IPS-NIHi7 (cell line): ENCODE results near the gene PEX7.
"Not testable (repeated sequence)": the region's sequence is repeated elsewhere in the genome, so short reads cannot be mapped to it uniquely, and the experiment has no call there.

Source experiments
- DNase-seq: peaks from one replicate; pipeline ENCODE4 v3.0.0; 2012; ENCODE audit warnings: mixed read lengths; ENCODE audit errors: extremely low spot score

The PEX7 gene, protein sequence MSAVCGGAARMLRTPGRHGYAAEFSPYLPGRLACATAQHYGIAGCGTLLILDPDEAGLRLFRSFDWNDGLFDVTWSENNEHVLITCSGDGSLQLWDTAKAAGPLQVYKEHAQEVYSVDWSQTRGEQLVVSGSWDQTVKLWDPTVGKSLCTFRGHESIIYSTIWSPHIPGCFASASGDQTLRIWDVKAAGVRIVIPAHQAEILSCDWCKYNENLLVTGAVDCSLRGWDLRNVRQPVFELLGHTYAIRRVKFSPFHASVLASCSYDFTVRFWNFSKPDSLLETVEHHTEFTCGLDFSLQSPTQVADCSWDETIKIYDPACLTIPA

DNA sequence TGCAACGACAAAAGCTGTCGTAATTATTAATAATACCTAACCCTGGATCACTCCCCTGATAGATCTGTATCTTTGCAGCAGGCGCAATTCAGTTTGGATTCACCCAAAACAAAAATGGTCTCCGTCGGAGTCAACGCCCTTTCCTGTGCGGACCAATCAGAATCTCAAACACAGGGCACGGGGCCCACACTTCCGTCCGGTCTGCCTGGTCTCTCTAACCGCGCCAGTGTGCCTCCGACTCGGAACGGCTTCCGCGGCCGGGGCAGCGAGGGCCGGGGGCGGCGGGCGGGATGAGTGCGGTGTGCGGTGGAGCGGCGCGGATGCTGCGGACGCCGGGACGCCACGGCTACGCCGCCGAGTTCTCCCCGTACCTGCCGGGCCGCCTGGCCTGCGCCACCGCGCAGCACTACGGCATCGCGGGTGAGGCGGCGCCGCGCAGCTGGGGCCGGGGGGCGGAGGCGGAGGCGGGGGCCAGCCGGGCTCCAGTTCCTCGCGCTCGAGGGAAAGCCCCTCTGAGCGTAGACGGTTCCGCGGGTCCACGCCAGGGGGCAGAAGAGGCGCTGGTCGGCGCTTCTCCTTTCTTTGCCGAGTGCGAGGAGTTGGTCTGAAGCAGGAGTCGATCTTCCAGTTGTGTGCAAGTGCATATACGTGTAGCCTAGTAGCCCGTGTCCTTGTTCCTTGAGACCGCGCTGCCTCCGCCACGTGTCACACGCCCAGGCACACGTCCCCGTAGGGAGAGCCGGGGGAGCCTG is at the start of gene PEX7:
TSS of gene PEX7 (plus strand) at position 217 of the 752 bp plus-strand sequence. CDS start at position 291, 74 bp downstream.
- DNase-seq = peak; percentile 91

DNA sequence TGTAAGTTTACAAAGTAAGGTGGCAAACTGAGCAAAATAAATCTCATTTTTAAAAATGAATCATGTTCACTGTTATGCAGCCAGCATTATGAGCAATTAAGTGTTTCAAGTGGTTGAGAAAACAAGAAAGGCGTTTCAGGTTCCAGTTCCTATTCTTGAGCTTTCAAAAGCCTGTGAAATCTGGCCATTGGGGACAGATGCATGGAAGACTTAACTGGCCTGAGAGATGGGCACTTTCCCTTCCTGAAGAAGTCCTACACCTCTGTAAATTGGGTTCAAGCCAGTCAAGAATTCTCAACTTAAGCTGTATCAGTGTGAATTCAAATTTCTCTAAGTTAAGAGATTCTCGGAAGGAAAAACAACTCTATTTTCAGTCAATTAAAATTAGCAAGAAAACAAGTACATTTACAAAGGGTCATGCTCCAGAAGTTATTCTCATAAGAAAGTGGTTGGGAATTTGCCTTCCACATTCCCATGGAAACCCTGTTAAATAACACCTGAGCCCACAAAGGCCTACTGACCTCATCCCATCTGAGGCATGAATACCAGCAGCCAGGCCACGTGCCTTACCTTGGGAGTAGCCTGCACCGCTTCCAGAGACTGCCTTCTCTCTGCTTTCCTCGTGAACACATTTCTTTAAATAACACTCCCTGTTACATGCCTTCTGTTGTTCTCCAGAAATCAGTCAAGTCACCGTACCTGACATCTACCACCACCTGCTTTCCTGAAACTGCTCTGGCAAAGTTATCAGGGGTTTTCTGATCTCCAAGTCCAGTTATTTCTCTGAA is 49.5 kb upstream of the PEX7 start:
- DNase-seq = peak; percentile 51

DNA sequence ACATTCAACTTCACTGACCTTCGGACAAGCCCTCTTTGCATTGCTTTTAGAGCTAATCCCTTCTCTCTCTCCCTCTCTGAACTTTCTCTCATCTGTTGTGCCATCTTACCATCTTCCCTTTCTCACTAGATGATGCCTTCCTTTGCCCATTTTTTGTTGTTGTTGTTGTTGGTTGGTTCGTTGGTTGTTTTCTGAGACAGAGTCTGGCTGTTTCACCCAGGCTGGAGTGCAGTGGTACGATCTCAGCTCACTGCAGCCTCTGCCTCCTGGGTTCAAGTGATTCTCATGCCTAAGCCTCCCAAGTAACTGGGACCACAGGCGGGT is 49.0 kb upstream of the PEX7 start:
- no peak for DNase-seq

DNA sequence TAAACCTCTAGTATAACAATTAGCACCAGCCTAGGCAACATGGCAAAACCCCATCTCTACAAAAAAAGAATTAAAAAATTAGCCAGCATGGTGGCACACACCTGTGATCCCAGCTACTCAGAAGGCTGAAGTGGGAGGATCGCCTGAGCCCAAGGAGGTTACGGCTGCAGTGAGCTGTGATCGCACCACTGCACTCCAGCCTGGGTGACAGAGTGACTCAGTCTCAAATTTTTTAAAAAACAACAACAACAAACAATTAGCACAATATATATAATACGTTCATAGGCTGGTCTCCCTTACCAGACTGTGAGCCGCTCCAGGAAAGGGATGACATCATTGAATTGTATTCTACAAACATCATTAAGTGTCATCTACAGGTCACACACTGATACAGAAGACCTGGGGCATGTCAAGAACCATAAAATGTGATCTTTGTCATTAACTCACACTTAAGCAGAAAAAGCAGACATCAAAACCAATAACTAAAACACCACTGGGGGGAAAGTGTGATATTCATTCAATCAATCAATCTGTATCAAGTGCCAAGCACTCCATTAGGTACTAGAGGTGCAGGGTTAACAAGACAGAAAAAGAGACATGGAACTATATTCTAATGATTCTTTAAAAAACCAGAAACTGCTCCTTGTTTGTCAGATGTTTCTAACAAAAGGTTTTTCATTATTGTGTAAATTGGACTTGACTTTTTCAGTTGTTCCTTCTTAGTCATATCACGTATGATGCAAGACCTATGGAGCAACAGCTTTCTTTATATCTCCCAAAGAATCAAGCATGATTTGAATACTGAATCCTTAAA is 48.0 kb upstream of the PEX7 start:
- no peak for DNase-seq

DNA sequence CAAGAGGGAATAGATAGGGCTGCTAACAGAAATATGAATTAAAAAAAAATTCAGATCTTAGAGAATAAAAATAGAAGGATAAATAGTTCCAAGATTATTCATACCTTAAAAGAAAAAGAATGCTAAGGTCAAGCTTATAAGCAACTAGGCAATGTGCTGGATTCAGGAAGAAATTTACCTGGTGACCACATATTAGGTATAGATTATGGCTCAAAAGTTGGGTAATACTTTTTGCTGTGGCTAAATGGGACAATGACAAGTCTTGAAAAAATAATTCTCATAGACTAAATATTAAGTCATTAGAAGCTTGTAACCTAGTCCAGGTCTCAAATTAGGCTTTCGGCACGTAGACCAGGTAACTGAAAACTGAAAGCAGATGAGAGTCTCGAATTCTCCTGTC is 47.3 kb upstream of the PEX7 start:
- no peak for DNase-seq

DNA sequence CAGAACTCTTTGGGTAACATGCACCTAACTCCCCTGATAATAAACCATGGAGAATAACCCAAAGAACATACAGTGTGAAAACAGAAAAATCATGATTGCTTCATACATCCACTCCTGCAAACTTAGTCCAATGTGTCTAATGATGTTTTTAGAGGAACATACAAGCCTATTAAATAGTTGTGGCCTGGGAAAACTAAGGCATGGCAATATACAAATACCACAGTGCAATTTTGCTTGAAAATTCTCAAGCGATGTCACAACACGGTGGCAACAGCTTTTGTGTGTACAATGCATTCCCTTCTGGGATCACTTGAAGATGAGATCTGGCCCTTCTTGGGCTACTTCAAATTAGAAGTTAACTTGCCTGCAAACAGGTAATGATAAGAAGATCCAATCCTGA is 46.8 kb upstream of the PEX7 start:
- no peak for DNase-seq

DNA sequence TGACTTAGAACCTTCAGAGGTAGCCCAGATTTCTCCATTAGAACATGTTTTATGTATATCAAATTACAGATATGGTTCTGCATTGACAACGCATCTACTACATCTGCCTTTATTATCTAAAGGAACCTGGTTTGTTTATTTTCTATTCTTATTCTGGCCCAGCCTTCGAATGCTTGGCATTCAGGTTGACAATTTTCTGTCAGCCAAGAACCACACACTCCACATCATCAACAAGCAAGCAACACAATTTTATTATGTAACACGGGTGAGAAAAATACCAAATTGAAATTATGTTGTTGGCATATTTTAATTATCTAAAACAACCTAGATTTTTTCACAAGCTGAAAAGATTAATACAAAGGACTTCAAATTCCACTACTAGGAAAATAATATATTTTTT is 44.7 kb upstream of the PEX7 start:
- no peak for DNase-seq

DNA sequence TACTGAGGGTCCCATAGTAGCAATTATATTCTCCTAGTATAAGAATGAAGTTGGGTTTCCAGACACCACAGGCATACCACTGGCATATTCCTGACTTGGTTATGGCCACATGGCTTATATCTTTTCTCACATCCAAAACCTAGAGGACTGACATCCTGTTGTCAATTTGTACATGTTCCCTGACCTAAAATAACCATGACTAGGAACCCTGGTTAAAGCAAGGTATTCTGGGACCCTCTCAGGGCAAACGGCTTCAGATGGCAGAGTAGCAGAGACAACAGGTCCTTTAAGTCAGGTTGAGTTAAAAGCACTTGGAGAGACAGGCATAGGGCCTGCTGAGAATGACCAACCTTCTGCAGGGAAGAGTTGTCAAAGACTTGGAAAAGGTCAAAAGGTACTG is 42.7 kb upstream of the PEX7 start:
- no peak for DNase-seq

DNA sequence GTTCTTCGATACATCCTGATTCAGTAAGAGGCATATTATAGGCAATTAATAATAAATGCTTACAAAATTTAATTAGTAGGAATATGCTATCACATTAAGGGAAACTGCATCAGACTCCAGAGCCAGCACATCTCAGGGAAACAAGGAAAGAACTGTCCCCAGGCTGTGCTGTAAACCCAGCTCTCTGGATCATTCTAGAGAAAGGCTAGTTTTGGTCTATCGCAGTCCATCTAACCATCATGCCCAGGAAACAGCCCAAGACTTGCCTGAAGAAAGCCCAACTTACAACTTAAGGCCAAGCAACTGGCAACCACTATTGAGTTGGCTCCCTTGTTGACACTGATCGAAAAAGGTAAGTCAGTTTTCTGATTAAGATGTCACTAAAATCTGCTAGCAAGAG is 41.4 kb upstream of the PEX7 start:
- no peak for DNase-seq

DNA sequence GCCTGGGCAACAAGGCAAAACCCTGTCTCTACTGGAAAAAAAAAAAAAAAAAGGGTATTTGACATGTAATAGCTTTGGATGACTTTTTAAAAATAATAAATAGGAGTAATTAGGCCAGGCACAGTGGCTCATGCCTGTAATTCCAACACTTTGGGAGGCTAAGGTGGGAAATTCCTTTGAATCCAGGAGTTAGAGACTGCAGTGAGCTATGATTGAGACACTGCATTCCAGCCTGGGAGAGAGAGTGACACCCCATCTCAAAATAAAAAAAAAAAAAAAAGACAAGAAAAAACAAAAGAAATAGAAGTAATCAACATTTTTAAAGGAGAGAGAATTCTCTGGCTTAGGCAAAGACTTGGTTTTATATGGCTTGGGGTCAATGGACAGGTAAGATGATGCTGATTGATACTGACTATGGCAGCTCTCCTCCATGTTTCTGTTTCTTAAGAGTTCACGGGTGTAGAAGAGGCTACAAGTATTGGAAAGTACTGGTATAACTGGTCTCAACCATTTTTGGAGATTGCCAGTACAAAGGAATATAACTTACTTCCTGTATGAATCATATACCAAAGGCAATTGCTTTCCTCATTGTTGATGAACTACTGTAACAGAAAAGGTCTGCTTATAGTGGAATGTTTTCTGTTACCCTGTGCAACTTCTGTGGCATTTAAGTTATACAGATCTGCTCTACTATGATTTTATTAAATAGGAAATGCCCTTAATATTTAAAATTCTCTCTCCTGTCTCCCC is 40.2 kb upstream of the PEX7 start:
- no peak for DNase-seq

DNA sequence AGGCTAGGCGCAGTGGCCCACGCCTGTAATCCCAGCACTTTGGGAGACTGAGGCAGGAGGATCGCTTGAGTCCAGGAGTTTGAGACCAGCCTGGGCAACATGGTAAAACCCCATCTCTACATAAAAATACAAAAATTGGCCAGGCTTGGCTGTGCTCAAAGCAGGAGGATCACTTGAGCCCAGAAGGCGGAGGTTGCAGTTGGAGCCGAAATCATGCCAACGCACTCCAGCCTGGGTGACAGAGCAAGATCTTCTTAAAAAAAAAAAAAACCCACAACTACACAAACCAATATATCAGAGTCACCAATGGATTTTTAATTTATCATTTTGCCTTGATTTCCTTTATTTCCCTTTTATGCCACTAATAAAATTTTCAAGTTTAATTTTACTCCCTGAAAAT is 39.4 kb upstream of the PEX7 start:
- no peak for DNase-seq

DNA sequence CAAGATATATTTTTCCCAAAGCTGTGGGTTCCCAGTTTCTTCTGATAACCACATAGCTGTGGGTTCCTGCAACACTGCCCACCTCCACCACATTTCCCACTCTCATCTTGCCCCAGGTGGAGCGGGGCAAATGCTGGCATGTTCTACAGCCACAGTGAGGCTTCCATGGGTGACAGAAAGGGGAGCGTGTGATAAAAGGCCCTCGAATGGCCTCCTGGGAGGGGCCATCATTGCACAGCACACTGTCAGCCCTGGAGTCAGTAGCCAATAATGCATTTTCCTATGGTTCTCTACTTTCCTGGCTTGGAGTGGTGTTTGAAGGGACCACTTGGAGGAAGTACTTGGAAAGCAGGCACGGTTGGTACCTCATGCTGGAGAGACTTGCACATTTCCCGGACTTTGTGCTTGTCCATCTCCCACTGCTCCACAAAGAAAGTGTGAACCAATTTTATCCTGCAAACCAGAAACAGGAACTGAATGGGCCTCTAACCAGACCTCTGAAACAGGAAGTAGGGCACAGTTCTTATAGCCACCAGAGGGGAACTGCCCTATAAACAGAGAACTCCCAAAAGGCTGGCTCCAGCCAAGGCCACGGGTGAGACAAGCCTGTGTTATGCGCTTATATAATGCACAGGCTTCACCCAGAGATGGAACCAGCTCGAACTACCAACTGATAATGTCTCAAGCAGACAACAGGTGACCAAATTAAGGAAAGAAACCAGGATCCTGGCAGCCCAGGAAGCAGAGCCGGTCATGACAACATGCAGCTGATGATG is 38.7 kb upstream of the PEX7 start:
- no peak for DNase-seq

DNA sequence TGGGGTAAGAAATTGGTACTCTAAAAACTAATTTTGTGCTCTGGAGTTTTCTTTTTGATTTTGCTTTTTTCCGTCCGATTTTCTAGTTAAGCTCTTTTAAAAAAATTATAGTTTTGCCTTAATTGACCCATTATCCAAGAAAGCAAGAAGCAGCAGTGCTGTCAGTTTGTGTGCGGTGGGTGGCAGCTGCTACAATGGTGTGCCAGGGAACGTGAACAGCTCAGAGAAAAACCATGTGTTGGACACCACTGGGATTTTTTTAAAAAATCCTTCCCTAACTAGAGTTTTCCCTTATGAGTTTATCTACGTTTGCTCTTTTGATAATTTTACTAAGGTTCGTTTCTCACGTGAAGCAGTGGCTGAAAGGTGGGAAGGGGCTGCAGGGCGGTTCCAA is 38.1 kb upstream of the PEX7 start:
- no peak for DNase-seq

DNA sequence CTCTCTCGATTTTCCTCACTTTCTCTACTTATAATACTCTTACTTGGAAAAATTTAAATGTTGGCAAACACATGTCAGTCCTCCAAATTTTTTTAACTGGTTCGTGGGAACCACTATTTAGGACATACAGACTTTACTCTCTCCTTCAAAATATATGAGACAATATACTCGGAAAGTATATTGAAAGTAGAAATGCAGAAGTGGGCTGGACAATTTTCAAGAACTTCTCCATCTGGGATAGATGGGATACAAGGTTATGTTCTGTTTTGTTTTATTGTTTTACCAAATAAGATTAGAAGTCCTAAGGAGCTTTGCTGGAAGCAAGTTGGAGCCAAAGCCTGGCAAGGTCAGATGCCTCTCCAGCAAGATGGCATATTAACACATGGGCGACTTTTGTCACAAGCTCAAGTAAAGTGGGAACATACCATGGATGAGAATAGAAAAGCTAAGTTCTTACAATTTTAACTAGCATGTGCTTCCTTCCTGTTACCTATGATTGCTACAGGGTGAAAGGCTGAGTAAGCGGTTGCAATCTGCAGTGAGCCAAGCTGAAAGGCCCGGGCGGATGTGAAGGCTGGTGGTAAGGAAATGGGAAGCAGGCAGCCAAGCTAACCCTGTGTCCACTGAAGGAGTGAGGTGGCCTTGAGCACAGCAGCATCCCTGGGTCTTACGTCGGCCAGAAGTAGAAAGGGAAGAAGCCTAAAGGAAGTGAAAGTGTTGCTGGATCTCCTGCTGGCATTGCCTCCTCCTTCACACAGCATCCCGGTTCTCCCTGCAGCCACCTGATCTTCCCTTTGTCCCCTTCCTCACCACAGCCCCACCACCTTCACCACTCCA is 37.3 kb upstream of the PEX7 start:
- no peak for DNase-seq

DNA sequence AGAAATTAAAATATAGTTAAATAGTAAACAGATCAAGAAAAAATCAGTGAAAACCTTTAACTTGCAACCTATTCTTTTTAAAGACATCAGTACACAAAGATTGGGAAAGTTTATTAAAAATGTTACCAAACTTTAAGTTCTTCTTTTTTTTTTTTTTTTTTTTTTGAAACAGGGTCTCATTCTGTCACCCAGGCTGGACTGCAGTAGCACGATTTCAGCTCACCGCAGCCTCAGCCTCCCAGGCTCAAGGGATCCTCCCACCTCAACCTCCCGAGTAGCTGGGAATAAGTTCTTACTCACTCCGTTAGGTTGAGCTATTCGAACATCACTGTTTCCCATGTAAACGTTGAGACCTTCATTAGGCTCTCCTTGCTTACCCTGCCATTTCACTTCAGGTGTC is 35.7 kb upstream of the PEX7 start:
- no peak for DNase-seq

DNA sequence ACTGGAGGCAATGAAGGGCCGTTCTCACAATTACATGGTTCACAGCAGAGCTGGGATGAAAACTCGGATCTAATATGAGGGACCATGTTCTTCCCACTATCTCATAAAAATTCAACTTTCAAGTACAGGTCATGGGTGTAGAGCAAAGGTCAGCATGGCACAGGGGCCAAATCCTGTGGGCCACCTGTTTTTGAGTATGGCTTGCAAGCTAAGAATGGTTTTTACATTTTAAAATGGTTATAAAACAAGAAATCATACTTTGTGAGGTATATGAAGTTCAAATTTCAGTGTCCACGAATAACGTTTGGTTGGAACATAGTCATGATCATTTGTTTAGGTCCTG is 34.7 kb upstream of the PEX7 start:
- DNase-seq = no peak

DNA sequence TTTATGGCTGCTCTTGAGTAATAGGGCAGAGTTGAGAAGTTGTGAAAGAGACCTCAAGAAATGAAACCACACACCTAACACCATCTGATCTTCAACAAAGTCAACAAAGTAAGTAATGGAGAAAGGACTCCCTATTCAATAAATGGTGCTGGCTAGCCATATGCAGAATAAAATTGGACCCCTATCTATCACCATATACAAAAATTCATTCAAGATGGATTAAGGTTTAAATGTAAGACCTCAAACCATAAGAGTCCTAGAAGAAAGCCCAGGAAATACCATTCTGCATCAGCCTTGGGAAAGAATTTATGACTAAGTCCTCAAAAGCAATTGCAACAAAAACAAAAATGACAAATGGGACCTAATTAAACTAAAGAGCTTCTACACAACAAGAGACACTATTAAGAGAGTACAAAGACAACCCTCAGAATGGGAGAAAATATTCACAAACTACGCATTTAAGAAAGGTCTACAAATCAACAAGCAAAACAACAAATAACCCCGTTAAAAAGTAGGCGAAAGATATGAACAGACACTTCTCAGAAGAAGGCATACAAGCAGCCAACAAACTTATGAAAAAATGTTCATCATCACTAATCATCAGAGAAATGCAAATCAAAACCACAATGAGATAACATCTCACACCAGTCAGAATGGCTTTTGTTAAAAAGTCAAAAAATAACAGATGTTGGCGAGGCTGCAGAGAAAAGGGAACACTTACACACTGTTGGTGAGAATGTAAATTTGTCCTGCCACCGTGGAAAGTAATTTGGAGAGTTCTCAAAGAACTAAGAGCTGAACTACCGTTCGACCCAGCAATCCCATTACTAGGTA is 34.1 kb upstream of the PEX7 start:
- no peak for DNase-seq

DNA sequence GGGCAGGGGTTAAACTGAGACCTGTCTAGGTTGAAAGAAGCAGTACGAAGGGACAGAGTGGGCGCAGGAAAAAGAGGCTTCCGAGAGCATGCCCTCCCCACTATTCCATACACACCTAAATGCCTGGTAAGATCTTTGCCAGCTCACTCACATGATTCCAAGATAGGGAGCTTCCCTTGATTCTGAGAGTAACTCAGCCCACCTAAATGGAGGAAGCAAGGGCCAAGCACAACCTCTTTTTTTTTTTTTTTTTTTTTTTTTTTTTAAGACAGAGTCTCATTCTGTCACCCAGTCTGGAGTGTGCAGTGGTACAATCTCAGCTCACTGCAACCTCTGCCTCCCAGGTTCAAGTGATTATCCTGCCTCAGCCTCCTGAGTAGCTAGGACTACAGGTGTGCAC is 33.0 kb upstream of the PEX7 start:
- DNase-seq = not testable (repeated sequence)
